Right lobe of liver (tissue), 6 donors: Measurements from ENCODE around the gene PROSER1. TPM values are rescaled to one million over a fixed set of nuclear protein-coding genes. Genes with fewer than 3 reads are reported as not detected.
A peak's percentile ranks its signal among the peaks of the same experiment; 100 is the strongest.

ENCODE experiments used
- ATAC-seq, 4 donors: fragments of 200-7000 bp; cut with Tn5 transposase; one replicate each; pipeline ENCODE4 v1.9.1; 2020; ENCODE audit warnings: mild to moderate bottlenecking in 4 of 4, moderate library complexity in 4 of 4
- DNase-seq, 3 donors: peaks; one replicate each; pipeline ENCODE4 v3.0.0-alpha.2; 2020
- H3K27ac ChIP-seq, 3 donors: fragments of 200-600 bp; one replicate each; pipeline ENCODE4 v1.8.0; 2022
- H3K27me3 ChIP-seq, 2 donors: fragments of 200-600 bp; one replicate each; pipeline ENCODE4 v1.8.0; 2022
- H3K36me3 ChIP-seq, 4 donors: fragments of 200-600 bp; sonication (generic) in 1 of 4; one replicate each; pipeline versions ENCODE4 v1.5.1 to v1.8.0; 2017 to 2022; ENCODE audit warnings: control low read depth in 1 of 4
- H3K4me1 ChIP-seq, 4 donors: fragments of 200-600 bp; sonication (generic) in 1 of 4; one replicate each; pipeline versions ENCODE4 v1.5.1 to v1.8.0; 2017 to 2022; ENCODE audit warnings: control low read depth in 1 of 4
- H3K4me3 ChIP-seq, 3 donors: fragments of 200-600 bp; one replicate each; pipeline ENCODE4 v1.8.0; 2022
- H3K9me3 ChIP-seq, 4 donors: fragments of 200-600 bp; sonication (generic) in 1 of 4; one replicate each; pipeline versions ENCODE4 v1.5.1 to v1.8.0; 2017 to 2022; ENCODE audit warnings: control low read depth in 1 of 4
- CTCF ChIP-seq, 4 donors: fragments of 200-600 bp in 3 of 4; fragments of 450-650 bp in 1 of 4; IDR thresholded peaks; one replicate each; pipeline versions ENCODE4 v1.5.1 to v1.8.0; 2016 to 2022; ENCODE audit warnings: antibody characterized with exemption in 4 of 4, mild to moderate bottlenecking in 2 of 4
- POLR2A ChIP-seq: fragments of 450-650 bp; IDR thresholded peaks from one replicate; pipeline ENCODE4 v1.6.1; 2017; ENCODE audit warnings: antibody characterized with exemption, mild to moderate bottlenecking
- WGBS: methylation state at CpG from one replicate; pipeline ENCODE4 v1.1.6; 2018; ENCODE audit warnings: low coverage, low lambda C conversion rate; ENCODE audit not compliant: insufficient coverage; ENCODE audit errors: missing lambda C conversion rate; 5-methylcytosine and 5-hydroxymethylcytosine counted together
- intact Hi-C, 2 donors: fragments of 100-400 bp; cut with DNase I; formaldehyde crosslinking; loops; one replicate each; pipeline versions ENCODE4 v1.11.2 to v1.14.1; 2022
- total RNA-seq, 6 experiments: library from RNA; depleted of rRNA in 2 of 6; stranded (reverse); fragments of >200 nt in 2 of 6; fragmentation: NEBNext Ultra II Directional in 3 of 6; extraction: Animal tissue kit (Norgen Biotek cat#: 25700) in 3 of 6; gene quantifications; one replicate each; pipeline versions ENCODE4 v1.1.0 to v1.2.4, GENCODE V29; 2016 to 2023
- donor health status: DM: no; HTN: yes; CAD: no.
- donor health status: DM: no; HTN: no; CAD: no.
- donor health status: DM: no; HTN: no; CAD: no.
- donor health status: DM: no; HTN: yes; CAD: no.
- donor health status: DM: no; HTN: yes; CAD: no.

PROSER1 gene
- total RNA-seq, 6 experiments from 2014 or later, result 8.6 to 11.2 (median 9.9) TPM

GRCh38 chr13:39058040-39058439, 20.2 kb upstream of the PROSER1 start:
- no peaks in the 10 kb centered on the region for H3K36me3 ChIP-seq
- no peaks in the 10 kb centered on the region for H3K9me3 ChIP-seq
- H3K4me3 ChIP-seq, result no peak overlapping the region
- no peaks in the 10 kb centered on the region for H3K27me3 ChIP-seq
- intact Hi-C loops, result no loop called here
- no peak for TF ChIP-seq CTCF (IDR thresholded peaks at IDR 0.05)
- no peak for TF ChIP-seq POLR2A
- DNase-seq (no peak), ATAC-seq (no peak)
- no peak overlapping the region for H3K27ac ChIP-seq
- no peaks in the 10 kb centered on the region for H3K4me1 ChIP-seq

DNA sequence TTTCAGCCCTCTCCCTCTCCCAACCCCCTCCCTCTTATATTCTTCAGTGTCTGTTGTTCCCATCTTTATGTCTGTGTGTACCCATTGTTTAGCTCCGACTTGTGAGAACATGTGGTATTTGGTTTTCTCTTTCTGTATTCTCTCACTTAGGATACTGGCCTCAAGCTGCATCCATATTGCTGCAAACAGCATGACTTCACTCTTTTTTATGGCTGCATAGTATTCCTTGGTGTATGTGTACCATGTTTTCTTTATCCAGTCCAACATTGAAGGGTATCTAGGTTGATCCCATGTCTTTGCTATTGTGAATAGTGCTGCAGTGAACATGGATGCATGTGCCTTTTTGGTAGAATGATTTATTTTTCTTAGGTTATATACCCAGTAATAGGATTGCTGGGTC, 18.1 kb upstream of the PROSER1 start:
- intact Hi-C loops, result no loop called here
- Histone ChIP-seq H3K4me1 (no peaks in the 10 kb centered on the region), H3K4me3 (no peak overlapping the region), H3K27ac (no peak overlapping the region), H3K27me3 (no peaks in the 10 kb centered on the region), H3K36me3 (no peaks in the 10 kb centered on the region), H3K9me3 (no peaks in the 10 kb centered on the region)
- 91% methylated on average over 1 of the region's 1 CpG for WGBS
- no peak for TF ChIP-seq CTCF (IDR thresholded peaks at IDR 0.05)
- no peak for TF ChIP-seq POLR2A
- no peak for DNase-seq
- ATAC-seq, result no peak

- TF ChIP-seq CTCF (IDR thresholded peaks at IDR 0.05) (no peak), POLR2A (no peak)
- no peaks in the 10 kb centered on the region for H3K27me3 ChIP-seq
- no peak for DNase-seq
- ATAC-seq, result no peak
- H3K27ac ChIP-seq, result no peak overlapping the region
- H3K36me3 ChIP-seq, result peaks cover 0 to 4% (median 0%) of the 10 kb centered on the region in 4 donors
- intact Hi-C loops, result no loop called here
- no peak overlapping the region for H3K4me3 ChIP-seq
- no peaks in the 10 kb centered on the region for H3K4me1 ChIP-seq
- 94% methylated on average over 3 of the region's 3 CpGs for WGBS
- no peaks in the 10 kb centered on the region for H3K9me3 ChIP-seq
Observed at GRCh38 chr13:39054112-39054511, 16.2 kb upstream of the PROSER1 start.

DNA sequence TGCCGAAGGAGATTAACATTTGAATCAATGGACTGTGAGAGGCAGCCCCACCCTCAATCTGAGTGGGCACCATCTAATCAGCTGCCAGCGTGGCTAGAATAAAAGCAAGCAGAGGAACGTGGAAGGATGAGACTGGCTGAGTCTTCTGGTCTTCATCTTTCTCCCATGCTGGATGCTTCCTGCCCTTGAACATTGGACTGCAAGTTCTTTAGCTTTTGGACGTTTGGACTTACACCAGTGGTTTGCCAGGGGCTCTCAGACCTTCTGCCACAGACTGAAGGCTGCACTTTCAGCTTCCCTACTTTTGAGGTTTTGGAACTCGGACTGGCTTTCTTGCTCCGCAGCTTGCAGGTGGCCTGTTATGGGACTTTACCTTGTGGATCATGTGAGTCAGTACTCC, 15.1 kb upstream of the PROSER1 start:
- Histone ChIP-seq H3K27me3 (no peaks in the 10 kb centered on the region), H3K9me3 (no peaks in the 10 kb centered on the region), H3K27ac (no peak overlapping the region), H3K4me3 (no peak overlapping the region), H3K4me1 (no peaks in the 10 kb centered on the region), H3K36me3 (peaks cover 0 to 11% (median 0%) of the 10 kb centered on the region in 4 donors)
- WGBS, result 87% methylated on average over 6 of the region's 6 CpGs
- DNase-seq, result no peak
- ATAC-seq, result no peak
- intact Hi-C loops, result no loop called here
- TF ChIP-seq CTCF (IDR thresholded peaks at IDR 0.05) (no peak), POLR2A (no peak)

DNA sequence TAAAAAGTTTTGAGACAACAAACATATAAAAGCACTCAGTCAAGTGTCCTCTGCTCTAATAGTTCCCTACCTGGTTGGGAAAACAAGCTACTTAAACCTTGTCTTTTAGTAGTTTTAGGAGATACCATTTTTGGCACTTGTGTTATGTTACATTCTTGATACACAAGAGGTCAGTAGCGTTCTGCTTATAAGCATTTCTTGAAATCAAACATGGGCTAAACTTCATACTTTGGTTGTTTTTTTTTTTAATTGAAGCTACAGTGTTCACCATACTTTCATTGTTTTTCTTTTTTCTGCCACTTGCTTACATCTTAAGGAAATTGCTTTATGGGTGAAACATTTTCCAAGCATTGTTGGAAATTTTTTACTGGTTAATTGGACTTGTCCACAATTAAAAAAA, 13.3 kb upstream of the PROSER1 start:
- intact Hi-C loops, result no loop called here

More for the DNA sequence above, 13.3 kb upstream of the PROSER1 start:
- no peak overlapping the region for H3K27ac ChIP-seq
- no peak for TF ChIP-seq POLR2A
- peak; percentile 14 to 35 (median 30) for TF ChIP-seq CTCF (IDR thresholded peaks at IDR 0.05)
- DNase-seq (no peak), ATAC-seq (peak in 1 of 4 donors; percentile 43)
- 53% methylated on average over 1 of the region's 1 CpG for WGBS
- no peaks in the 10 kb centered on the region for H3K27me3 ChIP-seq
- no peaks in the 10 kb centered on the region for H3K9me3 ChIP-seq
- peaks cover 0 to 14% (median 0%) of the 10 kb centered on the region in 4 donors for H3K36me3 ChIP-seq
- H3K4me1 ChIP-seq, result no peaks in the 10 kb centered on the region
- H3K4me3 ChIP-seq, result no peak overlapping the region
